DMS79 treated with DMSO at 0.1 percent for 48 hours (cell line): ENCODE results near the gene NDUFA13.

ENCODE experiments used
- DNase-seq: peaks from one replicate; lab custom pipeline; 2025; lab: John Stamatoyannopoulos, UW

The NDUFA13 gene

DNA sequence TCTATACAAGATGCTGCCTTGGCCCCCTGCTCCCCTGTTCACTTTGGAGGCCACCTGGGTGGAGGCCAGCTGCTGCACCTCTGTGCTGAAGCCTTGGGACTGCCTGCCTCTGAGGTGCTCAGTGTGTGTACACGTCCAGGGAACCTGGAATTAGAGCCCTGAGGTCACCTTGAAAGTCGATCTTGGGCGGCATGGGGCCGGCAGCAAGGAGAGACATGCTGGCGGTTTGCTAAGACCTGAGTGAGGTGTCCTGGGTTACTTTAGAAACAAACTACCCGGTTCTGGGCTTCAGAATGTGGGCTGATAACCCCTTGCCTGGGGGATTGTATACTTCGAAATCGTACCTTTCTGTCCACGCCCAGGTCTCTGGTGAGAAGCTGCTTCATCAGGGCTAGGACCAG is 26.2 kb upstream of the NDUFA13 start:
- no peak for DNase-seq

GRCh38 chr19:19490214-19490968 is 25.6 kb upstream of the NDUFA13 start:
- peak; percentile 78 for DNase-seq

DNA sequence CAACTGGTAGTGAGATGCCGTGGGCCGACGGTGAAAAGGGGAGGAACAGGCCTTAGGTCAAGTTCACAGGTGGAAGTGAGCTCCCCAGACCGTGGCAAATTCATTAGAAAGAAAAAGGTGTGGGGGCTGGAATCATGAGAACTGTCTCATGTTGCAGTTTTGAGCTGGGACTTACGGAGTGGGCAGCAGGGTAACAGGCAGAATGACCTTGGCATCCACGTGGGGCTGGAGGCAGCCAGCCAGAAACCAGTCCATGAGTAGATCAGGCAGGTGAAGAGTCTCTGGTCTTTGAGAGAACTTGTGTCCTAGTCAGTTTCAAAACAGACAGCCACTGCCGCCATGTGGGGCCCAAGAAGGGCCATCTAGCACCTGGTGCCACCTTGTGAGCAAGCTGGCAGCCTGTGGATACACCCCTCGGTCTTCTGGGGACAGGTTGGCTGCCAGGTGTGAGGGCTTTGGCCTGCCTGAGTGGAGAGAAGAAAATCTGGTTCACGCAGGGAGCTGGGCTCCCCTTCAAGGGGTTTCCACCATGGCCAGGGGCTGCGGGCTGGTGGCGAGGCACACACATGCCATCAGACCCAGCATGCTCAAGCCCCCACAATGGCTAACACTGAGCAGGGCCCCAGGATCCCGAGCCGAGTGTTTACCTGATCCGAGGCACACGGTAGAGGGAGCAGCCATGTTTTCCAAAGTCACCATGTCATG is 24.6 kb upstream of the NDUFA13 start:
- DNase-seq, result no peak

DNA sequence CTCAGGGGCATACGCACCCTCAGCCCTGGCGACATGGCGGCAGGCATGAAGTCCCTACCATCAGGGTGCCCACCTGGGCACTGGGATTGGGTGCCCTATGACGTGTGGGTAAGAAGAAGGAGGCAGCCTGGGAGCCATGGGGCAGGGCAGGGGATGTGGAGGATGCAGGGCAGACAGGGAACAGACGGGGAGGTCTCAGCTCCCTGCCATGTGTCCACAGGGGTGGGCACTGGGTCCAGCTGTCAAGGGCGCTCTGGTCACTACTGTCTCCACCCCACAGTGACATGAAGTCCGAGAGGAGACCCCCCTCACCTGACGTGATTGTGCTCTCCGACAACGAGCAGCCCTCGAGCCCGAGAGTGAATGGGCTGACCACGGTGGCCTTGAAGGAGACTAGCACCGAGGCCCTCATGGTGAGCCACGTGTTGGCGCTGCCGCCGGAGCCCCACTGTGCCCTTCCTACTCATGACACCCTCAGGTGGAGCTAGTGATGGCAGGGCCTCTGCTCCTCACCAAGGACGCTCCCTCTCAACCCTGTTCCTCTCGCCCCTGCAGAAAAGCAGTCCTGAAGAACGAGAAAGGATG is 23.9 kb upstream of the NDUFA13 start:
- no peak for DNase-seq

DNA sequence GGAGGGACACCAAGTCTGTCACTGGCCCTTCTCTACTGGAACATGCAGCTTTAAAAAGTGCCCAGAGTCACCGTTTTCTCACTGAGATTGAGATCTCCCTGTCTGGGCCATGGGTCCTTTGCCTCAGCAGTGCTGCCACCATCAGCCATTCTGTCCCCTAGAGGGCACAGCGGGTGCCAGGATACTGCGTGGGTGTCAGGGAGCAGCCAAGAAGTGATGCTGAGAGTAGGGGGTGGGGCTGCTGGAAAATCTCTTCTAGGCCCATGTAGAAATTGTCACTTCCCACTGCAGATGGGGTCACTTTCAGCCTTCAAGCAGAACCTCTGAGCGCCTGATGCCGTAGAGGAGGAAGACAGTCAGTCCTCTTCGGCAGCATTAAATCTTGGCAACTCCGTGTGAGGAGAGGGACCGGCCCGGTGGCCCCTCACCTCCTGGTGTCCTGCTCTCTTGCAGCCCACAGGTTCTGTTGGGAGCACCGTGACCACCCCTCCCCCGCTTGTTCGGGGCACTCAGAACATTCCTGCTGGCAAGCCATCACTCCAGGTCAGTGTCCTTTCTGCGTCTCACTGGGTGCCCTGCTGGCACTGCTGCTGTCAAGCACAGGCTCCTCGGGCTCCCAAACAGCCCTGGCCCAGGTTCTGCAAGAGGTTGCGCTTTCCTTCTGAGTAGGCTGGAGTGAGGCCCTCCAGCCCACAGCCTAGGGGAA is 22.0 kb upstream of the NDUFA13 start:
- no peak for DNase-seq

DNA sequence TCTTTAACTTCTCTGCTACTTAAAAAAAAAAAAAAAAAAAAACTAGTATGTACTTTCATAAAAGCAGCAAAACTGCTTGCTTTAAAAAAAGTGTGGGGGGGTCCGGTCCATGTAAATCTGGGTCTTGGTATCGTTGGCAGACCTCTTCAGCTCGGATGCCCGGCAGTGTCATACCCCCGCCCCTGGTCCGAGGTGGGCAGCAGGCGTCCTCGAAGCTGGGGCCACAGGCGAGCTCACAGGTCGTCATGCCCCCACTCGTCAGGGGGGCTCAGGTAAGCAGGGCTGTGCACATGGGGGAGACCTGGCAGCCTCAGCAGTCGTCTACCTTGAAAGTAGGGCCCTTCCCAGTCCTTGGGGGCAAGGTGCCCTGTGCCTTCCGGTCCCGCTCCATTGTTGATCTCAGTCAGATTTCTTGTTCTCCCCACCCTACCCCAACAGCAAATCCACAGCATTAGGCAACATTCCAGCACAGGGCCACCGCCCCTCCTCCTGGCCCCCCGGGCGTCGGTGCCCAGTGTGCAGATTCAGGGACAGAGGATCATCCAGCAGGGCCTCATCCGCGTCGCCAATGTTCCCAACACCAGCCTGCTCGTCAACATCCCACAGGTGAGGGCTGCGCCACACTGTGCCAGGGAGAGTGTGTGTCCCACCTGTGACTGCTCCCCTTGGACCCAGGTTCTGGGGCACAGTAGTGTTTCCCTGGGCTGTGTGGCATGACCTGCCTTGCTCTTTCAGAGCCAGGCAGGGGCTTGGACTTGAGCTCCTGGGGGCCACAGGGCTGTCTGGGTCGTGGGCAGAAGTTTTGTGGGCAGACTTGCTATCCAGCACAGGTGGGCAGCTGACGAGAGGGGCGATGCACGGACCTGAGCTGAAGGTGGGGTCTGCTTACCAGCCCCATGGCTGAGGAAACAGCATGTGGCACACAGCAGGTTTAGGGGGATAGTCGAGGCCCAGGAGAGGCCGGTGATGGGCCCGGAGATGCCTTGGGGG is 20.1 kb upstream of the NDUFA13 start:
- no peak for DNase-seq

- no peak for DNase-seq
These were observed 17.6 kb upstream of the NDUFA13 start for GRCh38 chr19:19498255-19498991.

DNA sequence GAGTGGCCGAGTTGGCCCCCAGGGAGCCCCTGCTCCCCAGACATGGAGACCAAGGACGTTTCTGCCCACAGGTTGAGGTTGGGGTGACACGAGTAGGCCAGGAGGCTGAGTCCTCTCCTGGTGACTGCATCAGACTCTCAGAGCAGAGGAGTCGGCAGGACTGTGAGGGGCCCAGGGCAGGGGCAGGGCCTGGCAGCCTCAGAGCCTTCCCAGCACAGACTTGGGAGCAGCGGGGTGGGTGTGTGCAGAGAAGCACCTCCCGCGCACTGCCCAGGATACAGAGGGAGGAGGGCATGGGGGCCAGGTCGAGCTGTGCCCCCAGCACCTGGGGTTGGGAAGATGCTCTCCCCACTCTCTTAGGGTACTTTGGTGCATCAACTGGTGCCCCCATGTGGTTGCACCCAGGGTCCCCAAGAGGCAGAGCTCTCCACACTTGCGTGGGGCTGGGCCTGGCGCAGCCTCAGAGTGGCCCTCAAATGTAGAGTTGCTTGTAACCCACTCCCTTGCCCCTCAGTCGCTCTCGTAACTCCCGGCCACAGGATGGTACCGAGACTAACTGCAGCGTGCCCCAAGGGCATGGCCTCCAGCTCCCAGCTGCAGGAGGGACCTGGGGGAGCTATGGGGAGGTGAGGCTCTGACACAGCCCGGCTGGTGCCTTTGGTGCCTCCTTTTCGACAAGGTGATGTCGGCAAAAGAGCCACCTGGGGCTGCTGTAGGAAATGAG is 16.6 kb upstream of the NDUFA13 start:
- DNase-seq, result no peak

DNA sequence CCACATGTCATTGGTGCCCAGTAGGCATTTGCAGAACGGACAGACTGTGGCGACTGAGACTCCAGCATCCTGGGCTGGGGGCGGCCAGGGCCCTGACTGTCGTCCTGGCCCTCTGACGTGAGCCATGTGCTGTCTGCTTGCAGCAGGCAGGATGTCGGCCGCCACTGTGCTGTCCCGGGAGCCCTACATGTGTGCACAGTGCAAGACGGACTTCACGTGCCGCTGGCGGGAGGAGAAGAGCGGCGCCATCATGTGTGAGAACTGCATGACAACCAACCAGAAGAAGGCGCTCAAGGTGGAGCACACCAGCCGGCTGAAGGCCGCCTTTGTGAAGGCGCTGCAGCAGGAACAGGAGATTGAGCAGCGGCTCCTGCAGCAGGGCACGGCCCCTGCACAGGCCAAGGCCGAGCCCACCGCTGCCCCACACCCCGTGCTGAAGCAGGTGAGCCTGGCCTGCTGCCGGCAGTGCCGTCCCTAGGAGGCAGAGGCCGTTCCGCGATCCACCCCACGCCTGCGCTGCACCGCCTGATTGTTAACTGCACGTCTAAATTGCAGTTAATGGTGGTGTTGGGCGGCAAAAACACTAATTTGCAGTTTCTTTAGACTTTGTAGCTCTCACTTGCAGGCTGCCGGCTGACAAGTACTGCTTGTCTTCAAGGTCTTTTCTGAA is 14.9 kb upstream of the NDUFA13 start:
- DNase-seq, result no peak

DNA sequence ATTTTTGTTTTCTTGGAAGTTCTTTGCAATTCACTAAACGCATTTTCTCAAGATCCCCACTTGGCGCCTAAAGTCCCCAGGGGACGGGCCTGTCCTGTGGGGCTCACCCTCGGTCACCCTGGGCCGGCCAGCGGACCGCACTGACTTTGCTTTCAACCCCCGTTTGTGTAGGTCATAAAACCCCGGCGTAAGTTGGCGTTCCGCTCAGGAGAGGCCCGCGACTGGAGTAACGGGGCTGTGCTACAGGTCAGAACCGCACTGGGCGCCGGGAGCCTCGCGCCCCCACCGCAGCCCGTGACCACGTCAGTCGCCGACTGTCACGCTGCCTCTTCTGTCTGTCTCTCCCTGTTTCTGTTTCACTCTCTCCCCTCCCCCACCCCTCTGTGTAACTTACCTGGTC is 14.2 kb upstream of the NDUFA13 start:
- DNase-seq, result no peak

DNA sequence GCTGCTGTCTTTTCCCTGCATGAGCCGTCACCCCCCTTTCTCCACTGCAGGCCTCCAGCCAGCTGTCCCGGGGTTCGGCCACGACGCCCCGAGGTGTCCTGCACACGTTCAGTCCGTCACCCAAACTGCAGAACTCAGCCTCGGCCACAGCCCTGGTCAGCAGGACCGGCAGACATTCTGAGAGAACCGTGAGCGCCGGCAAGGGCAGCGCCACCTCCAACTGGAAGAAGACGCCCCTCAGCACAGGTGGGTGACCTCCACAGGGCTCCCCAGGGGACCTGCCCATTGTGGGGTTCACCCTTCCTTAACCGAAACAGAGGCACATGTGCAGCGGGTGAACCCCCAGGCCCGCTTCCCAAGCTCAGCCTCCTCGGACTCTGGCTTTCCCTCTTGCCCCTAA is 13.7 kb upstream of the NDUFA13 start:
- no peak for DNase-seq

GRCh38 chr19:19502808-19503602 is 13.0 kb upstream of the NDUFA13 start:
- DNase-seq, result no peak

DNA sequence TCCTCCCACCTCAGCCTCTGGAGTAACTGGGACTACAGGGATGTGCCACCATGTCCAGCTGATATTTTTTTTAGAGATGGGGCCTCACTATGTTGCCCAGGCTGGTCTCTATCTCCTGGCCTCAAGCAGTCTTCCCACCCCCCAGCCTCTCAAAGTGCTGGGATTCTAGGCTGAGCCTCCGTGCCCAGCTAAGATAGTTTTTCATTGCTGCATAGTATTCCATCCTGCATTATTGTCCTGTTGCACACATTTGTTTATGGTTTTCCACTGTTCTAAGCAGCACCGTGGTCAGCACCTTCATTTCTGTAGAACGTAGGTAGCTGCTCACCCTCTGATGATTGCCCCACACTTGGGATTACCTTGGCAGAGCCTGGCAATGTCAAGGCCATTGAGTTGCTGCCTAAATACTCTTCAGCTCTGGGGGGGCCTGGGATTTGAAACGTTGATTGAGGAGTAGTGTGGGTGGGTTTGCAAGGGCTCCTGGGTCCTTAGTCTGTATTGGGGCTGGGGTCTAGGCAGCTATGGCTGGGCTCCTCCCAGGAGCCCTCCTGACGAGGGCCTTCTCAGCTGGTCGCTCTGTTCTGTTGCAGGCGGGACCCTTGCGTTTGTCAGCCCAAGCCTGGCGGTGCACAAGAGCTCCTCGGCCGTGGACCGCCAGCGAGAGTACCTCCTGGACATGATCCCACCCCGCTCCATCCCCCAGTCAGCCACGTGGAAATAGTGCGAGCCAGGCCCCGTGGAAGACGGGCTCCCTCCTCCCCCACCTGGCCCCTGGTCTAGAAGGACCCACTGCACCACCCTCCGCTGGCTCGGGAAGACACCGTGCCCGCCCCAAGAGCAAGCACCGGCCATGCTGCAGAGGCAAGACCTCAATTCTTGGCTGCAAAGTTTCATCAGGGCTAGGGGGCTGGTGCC is 11.0 kb upstream of the NDUFA13 start:
- DNase-seq, result no peak

DNA sequence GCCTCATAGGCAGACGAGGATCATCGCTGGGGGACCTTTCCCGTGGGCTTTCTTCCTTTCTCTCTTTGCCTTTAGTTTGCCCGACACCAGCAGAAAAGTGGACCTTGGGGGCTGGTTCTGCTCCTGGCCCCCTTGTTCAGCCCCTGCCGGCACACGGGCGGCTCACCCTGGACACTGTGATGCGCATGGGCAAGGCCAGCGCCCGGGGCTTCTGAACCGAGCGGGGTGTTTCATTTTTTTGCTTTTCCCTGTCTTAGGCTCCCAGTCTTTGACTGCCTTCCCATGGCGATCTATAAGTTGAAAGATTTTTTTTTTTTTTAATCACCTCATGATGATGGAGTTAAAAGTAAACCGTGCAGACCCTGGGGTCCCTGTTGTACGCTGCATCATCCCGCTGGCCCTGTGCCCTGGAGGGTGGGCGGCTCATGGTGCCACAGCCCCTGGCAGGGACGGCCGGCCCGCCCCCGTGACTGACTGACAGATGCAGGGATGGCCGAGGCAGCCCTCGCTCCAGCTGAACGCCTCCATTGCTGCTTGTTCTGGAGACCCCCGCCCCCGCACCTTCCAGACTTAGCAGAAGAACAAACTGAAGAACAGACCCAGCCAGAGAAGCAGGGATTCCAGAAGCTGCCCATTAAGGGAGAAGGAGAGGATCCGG is 10.2 kb upstream of the NDUFA13 start:
- no peak for DNase-seq

DNA sequence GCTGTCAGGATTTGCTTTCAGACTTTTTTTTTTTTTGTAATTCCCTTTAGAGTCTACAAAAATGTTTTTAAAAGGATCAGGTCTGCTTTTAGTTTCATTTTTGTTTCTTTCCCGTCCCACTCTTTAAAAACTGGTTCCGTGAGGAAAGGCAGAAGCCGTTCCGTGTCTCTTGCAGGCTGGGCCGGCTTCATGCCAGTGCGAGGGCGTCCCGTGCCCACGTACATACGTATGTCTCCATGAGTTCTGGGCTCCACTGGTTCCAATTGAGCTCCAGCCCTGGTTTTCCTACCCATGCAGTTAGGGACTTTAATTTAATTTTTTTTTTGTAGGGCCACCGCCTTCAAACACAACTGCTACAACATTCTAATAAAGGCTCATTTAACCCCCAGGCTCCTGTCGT is 9.4 kb upstream of the NDUFA13 start:
- no peak for DNase-seq

DNA sequence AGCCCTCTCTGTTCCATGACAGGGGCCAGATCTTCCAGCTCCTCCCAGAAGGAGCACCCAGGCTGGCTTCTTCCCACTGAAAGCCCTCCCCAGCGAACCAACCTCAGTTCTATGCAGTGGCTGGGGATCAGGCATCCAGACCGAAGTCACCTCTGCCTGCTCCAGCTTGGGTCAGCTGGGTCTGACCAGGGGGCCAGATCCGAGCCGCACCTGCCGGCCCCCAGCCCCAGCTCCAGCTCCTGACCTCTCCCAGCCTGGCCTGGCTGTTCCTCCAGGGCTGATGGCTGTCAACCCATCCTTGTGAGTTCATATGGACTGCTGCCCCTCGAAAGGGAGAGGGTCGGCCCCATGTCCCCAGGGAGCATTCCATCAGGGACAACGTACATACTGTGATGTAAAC is 8.7 kb upstream of the NDUFA13 start:
- DNase-seq, result no peak

DNA sequence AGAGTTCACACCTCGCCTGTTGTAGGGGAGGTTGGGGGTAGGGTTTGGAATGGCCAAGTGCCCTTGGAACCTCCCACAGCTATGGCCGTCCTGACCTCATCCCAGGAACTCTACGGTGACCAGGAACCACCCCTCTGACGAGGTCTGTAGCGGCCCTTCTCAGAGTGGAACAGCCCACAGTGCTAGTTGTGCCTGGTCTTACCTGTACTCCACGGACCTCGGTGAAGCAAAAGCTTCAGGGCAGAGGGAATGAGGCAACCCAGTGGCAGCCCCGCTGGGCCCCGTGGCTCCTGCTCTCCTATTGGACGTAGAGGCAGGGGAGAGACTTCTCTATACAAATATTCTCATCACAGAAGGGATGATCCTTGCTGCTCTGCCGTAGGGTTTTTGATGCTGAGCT is 7.8 kb upstream of the NDUFA13 start:
- no peak for DNase-seq
